LNCAP (cell line): ENCODE results near the gene DSTYK.

Experiments
- TF ChIP-seq, protein P1 (sequence below): fragments of 450-650 bp; IDR thresholded peaks from 2 replicates; pipeline ENCODE4 v1.5.1; 2017; ENCODE audit warnings: mild to moderate bottlenecking

The DSTYK gene

DNA sequence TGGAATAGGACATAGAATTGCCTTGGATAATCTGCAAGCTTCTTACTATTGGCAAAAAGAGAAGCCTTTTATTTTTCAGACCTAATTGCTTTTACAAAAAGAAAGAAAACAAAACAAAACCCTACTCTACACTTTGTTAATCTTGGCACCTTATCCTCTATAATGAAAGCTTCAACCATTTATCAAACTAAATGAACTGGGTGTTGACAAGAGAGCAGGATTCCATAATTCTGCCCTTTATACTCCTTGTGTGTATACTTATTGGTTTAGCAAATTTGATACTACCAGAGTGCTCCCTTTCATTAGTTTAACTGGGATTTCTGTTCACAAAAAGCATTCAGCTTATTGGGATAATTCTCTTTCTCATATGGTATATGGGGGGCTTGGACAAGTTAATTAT is 13.2 kb upstream of the DSTYK start:
- TF ChIP-seq, protein P1, sequence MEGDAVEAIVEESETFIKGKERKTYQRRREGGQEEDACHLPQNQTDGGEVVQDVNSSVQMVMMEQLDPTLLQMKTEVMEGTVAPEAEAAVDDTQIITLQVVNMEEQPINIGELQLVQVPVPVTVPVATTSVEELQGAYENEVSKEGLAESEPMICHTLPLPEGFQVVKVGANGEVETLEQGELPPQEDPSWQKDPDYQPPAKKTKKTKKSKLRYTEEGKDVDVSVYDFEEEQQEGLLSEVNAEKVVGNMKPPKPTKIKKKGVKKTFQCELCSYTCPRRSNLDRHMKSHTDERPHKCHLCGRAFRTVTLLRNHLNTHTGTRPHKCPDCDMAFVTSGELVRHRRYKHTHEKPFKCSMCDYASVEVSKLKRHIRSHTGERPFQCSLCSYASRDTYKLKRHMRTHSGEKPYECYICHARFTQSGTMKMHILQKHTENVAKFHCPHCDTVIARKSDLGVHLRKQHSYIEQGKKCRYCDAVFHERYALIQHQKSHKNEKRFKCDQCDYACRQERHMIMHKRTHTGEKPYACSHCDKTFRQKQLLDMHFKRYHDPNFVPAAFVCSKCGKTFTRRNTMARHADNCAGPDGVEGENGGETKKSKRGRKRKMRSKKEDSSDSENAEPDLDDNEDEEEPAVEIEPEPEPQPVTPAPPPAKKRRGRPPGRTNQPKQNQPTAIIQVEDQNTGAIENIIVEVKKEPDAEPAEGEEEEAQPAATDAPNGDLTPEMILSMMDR: no peak

DNA sequence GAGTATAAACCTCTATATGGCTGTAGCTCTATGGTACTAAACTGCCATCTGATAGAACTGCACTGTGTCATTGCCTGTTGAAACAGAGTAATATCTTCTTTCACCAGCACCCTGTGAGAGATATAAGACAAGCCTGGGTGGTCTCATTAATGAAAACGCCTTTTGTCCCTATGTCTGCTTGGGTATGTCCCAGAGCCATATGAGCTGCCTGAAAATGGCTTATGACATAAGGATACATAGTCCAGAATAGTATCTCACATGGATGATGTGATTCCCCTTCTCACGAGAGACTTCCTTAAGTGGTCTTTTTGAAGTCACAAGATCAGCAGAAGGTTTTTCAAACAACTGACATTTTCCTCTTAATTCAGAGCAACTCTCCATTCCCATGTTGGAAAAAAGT is 8.9 kb upstream of the DSTYK start:
- TF ChIP-seq, protein P1: no peak

DNA sequence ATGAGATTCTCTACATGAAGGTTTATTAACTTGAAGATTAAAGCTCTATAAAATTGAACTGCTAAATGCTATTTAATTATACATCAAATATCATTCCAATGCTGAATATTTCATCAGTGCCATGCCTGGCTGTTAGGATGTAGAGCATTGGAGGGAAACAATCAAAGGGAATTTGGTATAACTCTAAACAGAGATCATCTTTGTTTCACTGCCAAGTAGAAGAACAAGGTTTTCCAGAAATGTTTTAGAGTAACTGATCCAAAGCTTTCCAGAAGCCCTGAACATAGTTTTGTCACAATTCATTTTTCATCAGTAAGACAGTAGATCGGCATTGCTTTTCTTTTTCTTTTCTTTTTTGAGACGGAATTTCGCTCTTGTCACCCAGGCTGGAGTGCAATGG is 5.9 kb upstream of the DSTYK start:
- TF ChIP-seq, protein P1: no peak

DNA sequence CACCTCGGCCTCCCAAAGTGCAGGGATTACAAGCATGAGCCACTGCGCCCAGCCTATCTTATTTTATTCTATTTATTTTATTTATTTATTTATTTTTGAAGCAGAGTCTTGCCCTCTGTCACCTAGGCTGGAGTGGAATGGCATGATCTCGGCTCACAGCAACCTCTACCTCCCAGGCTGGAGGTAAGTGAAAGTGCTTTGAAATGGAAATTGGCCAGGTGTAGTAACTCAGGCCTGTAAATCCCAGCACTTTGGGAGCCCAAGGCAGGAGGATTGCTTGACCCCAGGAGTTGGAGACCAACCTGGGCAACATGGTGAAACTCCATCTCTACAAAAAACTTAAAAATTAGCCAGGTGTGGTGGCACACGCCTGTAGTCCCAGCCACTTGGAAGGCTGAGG is 5.1 kb upstream of the DSTYK start:
- TF ChIP-seq, protein P1: no peak

DNA sequence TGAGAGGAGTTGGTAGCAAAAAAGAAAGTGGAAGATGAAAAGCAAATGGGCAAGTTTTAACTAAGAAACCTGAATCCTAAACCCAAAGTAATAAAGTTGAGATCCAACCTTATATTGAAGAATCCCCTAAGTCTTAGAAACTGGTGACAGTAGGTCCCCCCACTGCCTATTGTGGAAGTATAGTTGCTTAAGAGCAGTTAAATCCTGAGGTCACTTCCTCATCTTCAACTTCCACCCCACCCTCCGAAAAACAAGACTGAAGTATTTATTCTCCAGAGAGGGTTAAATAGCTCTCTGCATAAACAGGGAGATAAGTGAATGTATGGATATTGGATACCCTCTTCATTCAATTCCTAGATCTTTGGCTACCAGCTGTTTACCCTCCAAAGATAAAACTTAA is 3.3 kb upstream of the DSTYK start:
- TF ChIP-seq, protein P1: no peak

DNA sequence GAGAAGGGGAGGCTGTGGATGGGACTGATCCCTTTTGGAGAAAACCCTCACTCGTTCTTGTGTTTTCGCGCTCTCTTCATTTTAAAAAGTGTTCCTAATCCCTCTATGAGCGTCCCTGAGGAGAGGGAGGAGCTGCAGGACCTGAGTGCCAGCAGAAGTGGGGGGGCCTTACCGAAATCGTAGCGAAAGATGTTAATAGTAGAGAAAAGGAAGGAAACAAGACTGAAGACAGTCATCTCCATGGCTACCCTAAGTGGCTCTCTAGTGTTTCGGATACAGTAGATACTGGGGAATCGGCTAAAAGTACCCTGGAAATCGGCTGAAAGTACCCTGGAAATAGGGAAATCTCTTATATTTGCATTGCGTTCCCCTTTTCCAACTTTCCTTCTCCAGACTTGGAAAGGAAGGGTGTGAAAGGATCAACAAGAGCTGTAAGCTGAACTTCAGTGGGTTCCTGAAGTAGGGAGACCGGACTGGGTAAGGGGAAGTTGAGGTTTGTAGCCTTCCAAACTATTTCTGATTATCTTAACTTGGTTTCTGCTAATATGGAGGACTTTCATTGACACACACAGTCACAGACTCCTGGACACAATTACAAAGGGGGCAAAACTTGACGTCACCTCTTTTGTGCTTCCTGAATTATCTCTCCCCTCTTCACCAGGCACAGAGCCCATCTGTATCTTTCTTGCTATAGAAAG is 486 bp upstream of the DSTYK start:
- TF ChIP-seq, protein P1: no peak

DNA sequence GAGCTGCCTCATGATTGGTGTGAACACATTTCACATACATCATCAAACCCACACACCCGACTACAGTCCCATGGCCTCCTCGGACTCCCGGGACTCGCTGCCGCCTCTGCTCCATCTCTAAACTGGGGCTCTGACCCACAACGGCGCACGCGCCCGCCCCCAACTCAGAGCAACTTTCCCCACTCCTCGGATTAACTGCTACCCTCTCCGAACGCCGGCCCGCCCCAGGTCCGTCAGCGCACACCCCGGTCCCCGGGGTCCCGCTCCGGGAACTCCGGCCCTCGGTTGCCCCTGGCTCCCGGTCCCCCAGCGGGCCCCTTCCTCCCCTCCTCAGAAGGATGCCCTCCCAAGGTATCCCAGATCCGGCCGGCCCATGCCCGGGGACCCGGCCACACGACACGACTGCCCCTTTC is 740 bp downstream of the DSTYK start:
- TF ChIP-seq, protein P1: no peak

DNA sequence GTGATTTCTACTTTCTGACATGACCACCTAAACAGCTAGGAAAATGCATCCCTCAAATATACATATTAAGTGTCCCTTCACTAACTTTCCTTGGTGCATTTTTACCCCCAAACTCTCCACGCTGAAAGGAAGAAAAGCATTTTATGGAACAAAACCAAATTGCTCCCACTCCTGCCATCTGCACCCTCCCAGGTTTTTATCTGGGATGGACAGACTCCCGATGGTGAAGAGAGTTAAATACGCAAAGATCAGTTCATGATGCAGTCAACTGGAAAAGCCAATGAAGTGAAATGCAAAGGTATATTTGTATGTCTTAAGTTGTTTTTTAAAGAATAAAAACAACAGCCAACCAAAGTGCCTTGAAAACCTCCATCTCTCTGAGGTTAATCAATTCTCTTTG is 2.7 kb downstream of the DSTYK start:
- TF ChIP-seq, protein P1: no peak
